GM18861 (cell line): ENCODE measurements around the gene NDFIP2.

Experiments
- ATAC-seq: cut with Tn5 transposase; IDR thresholded peaks from one replicate; pipeline ENCODE4 v1.9.1; 2021; ENCODE audit not compliant: unreplicated experiment

Gene NDFIP2

GRCh38 chr13:79492918-79493594 is 12.1 kb downstream of the NDFIP2 start:
- no peak for ATAC-seq

GRCh38 chr13:79496188-79496587 is 15.2 kb downstream of the NDFIP2 start:
- peak; percentile 61 for ATAC-seq

GRCh38 chr13:79497064-79497463 is 16.1 kb downstream of the NDFIP2 start:
- ATAC-seq, result no peak

GRCh38 chr13:79497852-79498251 is 16.9 kb downstream of the NDFIP2 start:
- no peak for ATAC-seq

- ATAC-seq, result no peak
Observed at GRCh38 chr13:79500829-79501228, 19.9 kb downstream of the NDFIP2 start.

- ATAC-seq, result no peak
Observed at GRCh38 chr13:79501538-79502232, 20.7 kb downstream of the NDFIP2 start.

GRCh38 chr13:79502859-79503468 is 22.0 kb downstream of the NDFIP2 start:
- ATAC-seq, result no peak

GRCh38 chr13:79503473-79504017 is 22.6 kb downstream of the NDFIP2 start:
- ATAC-seq, result no peak

GRCh38 chr13:79508224-79508961 is 27.4 kb downstream of the NDFIP2 start:
- no peak for ATAC-seq

- ATAC-seq, result no peak
Observed at GRCh38 chr13:79511611-79512010, 30.7 kb downstream of the NDFIP2 start.

- ATAC-seq, result no peak
Observed at GRCh38 chr13:79512950-79513349, 32.0 kb downstream of the NDFIP2 start.

- no peak for ATAC-seq
Observed at GRCh38 chr13:79516595-79516994, 35.6 kb downstream of the NDFIP2 start.

GRCh38 chr13:79519255-79519654 is 38.3 kb downstream of the NDFIP2 start:
- ATAC-seq, result no peak

- peak; percentile 92 for ATAC-seq
Observed at GRCh38 chr13:79522583-79522982, 41.6 kb downstream of the NDFIP2 start.

- ATAC-seq, result no peak
Observed at GRCh38 chr13:79525064-79525857, 44.3 kb downstream of the NDFIP2 start.

- no peak for ATAC-seq
Observed at GRCh38 chr13:79527698-79528097, 46.7 kb downstream of the NDFIP2 start.

GRCh38 chr13:79528356-79528755 is 47.4 kb downstream of the NDFIP2 start:
- no peak for ATAC-seq

GRCh38 chr13:79528759-79529191 is 47.8 kb downstream of the NDFIP2 start:
- no peak for ATAC-seq

GRCh38 chr13:79529817-79530216 is 48.9 kb downstream of the NDFIP2 start:
- ATAC-seq, result no peak

- ATAC-seq, result no peak
Observed at GRCh38 chr13:79530270-79530669, 49.3 kb downstream of the NDFIP2 start.
